Dermis microvascular lymphatic vessel endothelial cell (primary cell): ENCODE data around the gene TCHP. TPM values are rescaled to one million over a fixed set of nuclear protein-coding genes. Genes with fewer than 3 reads are reported as not detected.

ENCODE experiments used
- DNase-seq, 2 donors: peaks; one replicate each; pipeline versions ENCODE4 v3.0.0 to v3.0.0-alpha.2; 2010; ENCODE audit warnings: low read depth in 2 of 2
- total RNA-seq: library from RNA; depleted of rRNA; stranded (reverse); fragments of >200 nt; gene quantifications from 2 replicates; pipeline ENCODE4 v1.2.1, GENCODE V29; 2014

Gene TCHP
- total RNA-seq, 1 donor from 2014 or later, result 5.4 TPM

DNA sequence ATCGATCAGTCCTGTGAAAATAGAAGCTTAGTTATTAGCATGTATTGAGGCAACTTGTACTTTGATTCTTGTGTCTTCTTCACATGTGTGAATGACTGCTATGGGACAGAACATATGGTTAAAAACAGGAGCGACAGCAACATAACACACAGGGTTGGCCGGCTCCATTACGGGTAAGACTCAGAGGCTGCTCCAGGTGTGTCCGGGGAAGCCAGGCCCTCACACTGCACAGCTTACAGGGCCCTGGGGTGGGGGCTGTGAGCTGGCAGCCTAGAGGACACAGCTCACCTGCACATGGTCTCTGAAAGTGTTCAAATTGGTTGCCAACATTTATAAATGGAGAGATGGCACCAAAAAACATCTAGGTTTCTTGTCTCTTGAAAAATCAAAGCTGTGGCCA lies 31.1 kb downstream of the TCHP start:
- DNase-seq, result no peak

DNA sequence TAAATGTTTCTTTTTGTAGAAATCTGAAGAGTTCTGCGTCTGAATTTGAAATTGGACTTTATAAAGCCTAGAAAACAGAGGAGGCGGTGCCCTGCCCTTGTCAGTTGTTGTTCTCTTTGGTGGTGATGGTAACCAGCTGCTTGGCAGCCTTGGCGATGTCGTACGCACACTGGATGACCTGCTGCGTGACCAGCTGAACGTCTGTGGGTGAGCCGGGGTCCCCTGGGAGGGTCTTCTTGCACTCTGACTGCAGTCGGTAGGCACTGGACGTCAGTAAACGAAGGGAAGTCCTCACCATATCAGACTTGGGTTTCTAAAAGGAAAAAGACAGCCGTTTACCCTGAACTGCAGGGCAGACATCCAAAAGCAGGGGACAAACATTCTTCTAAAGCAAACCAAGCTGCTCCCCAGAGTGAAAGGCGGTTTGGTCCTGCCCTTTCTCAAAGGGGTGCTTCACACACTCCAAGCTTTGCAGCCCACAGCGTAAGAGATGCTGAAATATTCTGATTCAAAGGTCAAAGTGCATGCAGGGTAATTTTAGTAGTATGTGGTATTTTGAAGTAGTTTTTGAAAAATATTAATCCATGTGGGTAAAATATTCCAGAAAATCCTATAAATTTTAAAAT lies 32.9 kb downstream of the TCHP start:
- no peak for DNase-seq

DNA sequence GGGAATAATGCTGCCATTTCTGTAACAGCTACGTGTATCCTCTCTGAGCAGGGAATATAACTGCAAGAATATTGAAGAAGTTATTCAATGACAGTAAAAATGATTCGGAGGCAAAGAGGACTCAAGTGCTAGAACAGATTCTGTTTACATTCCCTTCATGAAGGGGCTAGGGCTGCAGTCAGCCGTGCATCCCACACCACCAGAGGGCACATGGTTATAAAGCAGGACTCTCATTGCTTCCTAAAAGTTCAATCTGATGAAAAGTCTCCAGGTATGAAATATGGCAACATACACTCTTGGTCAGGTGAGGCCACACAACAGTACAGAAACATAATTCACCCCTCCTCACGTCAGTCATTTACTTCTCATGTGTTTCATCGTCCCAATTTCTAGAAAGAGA lies 34.0 kb downstream of the TCHP start:
- peak in 1 of 2 donors; percentile 24 for DNase-seq

DNA sequence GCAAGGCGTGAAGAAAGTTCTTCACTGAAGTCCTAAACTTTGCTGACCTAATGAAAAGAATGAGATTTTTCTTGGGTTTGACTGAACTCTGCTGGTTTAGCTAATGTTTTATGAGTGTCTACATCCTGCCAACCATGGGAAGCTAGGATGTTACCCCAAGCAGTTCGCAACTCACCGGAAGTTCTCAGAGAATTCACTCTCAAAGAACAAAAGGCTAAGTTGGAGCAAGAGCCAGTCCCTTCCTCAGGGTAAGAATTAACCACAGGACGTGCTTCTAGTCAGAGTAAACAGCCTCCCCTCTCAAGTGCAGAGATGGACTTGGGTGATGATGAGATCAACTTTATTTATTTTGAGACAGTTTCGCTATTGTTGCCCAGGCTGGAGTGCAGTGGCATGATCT lies 37.3 kb downstream of the TCHP start:
- DNase-seq, result peak in 1 of 2 donors; percentile 79

DNA sequence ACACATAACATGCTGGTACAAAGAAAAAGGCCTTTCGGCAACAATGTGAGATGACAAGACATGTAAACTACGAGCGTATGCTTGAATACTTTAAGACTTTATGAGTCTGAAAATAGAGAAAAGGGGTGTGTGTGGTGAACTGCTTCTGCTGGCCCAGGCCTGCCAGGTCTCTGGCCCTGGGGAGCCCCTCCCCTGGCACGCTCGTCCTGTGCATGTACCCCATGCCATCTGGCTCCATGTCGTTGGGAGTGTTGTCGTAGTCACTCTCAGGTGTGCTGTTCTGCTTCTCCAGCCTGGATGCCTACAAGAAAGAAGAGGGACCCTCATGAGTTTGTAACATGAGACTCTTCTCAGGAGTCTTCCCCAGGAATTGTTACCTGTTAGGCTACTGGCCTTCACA lies 38.9 kb downstream of the TCHP start:
- DNase-seq, result no peak

DNA sequence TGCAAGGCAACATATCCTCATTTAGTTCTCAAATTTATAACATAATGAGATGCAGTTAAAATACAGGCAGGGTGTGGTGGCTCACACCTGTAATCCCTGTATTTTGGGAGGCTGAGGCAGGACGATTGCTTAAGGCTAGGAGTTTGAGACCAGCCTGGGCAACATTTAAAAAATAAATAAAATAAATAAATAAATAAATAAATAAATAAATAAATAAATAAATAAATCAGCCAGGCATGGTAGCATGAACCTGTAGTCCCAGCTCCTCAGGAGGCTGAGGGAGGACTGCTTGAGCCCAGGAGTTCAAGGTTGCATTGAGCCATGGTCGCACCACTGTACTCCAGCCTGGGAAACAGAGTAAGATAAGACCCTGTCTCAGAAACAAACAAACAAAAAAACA lies 39.4 kb downstream of the TCHP start:
- DNase-seq, result no peak

DNA sequence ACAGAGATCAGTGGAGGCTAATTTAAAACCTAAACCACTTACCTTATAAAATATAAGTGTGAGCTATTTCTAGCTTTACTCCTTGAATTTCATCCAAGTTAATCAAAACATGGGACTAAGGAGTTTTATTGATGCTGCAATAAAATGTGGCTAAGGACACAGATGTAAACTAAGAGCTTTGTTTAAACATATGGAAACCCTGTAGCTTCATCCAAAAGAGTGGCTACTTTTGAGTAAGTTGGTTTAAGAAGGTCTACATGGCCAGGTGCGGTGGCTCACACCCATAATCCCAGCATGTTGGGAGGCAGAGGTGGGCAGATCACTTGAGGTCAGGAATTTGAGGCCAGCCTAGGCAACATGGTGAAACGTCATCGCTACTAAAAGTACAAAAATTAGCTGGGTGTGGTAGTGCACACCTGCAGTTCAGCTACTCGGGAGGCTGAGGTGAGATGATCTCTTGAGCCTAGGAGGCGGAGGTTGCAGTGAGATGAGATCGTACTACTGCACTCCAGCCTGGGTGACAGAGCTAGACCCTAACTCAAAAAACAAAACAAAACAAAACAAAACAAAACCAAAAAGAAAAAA lies 40.4 kb downstream of the TCHP start:
- no peak for DNase-seq

DNA sequence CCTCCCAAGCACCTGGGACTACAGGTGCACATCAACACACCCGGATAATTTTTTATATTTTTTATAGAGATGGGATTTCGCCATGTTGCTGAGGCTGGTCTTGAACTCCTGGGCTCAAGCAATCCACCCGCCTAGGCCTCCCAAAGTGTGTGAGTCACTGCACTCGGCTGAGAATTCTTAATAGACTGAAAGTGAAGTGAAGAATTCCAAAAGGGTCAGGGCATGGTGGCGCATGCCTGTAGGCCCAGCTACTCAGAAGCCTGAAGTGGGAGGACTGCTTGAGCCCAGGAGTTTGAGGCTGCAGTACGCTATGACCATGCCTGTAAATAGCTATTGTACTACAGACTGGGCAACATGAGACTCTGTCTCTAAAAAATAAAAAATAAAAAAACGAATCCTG lies 43.7 kb downstream of the TCHP start:
- no peak for DNase-seq

DNA sequence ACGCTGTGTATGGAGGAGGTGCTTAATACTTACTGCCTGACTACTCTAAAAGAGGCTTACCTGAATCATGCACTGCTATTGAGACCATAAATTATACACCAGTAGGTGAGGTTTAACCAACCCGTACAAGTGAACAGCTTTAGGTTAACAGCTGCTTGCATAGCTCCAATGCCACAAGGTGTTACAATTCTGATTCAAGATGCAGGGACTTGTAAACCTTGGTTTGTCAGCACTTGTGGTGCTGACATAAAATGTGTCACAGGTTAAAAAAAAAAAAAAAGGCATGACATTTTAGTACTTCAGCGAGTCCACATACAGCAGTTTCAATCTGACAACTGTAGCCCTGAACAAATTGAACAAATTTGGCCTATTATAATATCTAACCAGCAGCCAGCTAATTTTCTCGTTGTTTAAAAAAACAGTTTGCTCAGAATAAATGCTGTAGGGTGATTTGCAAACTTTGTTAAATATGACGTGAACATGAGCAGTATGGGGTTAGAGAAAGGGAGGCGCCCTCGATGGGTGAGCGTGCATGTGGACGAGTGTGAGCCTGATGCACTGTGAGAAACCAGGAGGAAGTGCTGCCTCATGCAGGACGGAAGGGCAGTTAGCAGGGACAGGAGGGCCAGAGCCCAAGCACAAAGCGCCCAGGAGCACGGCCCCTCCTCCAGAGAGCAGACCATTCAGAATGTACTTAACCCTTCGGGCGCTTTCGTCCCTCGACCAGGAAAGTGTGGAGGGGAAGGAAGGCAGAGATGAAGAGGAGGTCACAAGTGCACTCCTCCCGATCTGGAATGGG lies 44.7 kb downstream of the TCHP start:
- DNase-seq, result peak; percentile 65 to 82

DNA sequence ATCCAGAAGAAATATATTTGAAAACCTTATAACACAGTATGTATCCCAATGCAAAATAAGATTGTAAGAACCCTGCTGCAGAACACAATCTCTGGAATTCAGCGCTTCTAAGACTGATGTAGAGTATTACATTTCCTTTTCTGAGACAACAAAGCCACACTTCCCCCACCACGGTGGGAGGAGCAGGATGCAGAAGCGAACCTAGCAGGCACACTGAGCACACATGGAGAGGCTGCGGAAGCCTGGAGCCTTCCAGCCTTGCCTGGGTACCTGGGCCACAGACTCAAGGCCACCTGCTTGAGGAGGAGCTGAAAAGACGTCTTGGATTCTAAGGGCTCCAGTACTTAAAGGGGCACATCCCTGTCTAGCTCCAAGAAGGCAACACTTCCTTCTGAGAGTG lies 46.4 kb downstream of the TCHP start:
- DNase-seq, result peak in 1 of 2 donors; percentile 64

DNA sequence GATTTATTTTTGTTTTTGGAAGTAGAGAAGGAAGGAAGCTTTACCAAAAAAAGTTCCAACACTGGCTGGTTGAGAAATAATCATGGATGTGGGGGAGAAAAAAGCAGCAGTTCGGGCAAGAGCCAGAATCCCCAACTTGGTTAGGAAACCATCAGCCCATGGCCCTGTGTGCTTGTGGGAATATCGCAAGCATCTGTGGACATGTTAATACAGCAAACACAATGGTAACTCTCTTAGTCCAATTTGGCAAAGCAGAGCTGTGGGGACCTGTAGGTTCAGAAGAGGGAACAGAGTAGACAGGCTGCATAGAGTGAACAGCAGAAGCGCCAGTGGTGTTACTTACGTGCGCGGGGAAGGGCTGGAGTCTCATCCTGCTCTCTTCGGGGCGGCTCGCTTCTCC lies 46.8 kb downstream of the TCHP start:
- no peak for DNase-seq

DNA sequence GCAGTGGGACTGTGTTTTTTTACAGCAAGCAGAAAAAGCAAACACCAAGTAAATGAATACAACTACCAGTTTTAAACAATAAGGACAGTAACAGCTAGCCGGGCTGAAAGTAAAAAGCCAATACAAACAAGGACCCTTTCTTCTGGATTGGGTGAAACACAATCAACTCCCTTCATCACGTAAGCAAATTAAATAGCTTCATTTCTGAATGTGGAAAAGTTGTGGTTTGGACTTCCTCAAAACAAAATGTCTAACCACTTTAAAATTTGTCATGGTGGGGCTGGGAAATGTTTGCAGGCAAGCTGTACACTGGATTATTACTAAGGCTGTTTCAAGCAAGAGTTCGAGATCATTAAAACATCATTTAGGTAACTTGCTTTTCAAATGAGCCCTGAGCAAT lies 47.4 kb downstream of the TCHP start:
- DNase-seq, result no peak

DNA sequence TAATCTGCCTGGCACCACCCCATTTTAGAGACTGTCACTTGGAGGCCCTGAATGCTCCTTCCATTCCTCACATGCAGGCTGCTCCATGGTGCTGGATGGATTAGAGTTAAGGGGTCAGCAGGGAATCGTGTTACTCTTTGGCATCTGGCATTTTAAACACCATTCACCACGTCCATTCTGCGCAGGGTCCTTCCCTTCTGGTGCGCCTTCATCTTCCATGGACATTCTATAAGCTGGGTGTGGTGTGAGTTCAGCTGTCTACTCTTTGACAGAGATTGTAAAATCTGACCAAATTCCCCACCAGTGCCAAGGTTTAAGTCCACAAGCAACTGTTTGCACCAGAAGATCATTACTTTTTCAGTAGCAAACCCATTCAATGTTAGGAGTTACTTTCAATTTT lies 48.3 kb downstream of the TCHP start:
- DNase-seq, result no peak

DNA sequence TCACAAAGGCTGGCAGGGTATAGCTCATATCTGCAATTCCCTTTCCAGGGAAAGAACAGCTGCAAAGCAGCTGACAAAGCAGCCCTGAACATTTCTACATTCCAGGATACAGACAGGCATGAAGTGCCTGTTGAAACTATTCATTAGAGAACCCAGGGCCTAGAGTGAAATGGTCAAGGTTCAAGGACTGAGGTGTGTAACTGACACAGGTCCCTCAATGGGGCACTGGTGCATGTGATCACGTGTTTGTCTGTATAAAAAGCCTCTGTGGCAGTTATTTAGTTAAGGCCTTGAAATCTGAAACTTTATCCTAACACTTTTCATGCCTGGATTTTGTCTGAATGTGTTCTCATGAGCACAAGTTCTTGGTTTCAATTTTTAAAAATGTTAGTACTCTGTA lies 49.0 kb downstream of the TCHP start:
- no peak for DNase-seq

DNA sequence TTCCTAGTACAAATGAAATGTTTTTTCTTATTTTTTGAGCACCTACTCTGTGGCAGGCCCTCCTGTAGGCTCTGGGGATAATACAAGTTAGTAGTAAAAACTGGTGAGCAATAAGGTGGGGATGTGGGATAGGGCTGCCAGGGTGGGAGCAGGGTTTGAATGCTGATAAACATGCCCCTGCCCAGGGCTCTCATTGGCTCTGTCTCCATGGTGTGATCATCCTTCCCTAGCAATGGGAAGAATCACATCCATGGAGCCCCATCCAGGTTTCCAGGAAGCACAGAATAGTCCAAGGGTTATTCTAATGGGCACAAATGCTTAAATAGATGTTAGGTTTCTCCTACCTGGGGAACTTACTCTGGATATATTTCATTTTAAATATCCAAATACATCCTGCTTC lies 50.6 kb downstream of the TCHP start:
- no peak for DNase-seq

DNA sequence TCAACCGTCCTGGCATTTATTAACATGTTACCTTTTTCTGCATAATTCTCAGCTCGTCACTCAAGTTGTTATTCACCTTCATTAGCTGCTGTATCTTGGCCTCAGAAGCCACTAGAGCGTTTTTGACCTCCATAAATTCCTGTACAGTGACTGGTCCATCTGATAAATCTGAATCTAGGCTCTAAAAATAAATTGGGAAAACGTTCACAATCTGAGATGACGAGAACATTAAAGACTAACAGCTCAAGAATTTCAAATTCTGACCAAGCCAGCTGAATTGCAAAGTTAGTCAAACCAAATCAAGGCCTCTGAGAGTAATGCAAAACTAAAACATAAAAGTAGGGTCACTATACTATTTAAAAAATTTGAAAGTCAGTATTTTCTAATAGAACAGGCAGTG lies 51.1 kb downstream of the TCHP start:
- DNase-seq, result no peak

DNA sequence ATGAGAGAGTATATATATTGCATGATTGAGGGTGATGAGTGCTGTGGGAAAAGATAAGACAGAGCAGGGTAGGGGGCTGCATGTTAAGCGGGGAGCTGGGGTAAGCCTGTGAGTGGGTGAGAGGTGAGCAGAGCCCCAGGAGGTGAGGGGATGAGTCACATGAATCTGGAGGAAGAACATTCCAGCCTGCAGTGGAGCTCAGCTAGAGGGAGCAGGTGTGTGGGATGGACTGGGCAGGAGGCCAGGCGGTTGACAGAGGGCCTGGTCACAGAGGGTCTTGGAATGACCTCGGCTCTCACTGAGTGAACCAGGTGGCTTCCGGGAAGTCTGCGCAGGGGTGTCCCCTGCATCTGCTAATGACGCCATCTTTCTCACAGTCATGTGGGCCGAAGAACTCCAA lies 51.7 kb downstream of the TCHP start:
- peak in 1 of 2 donors; percentile 61 for DNase-seq

DNA sequence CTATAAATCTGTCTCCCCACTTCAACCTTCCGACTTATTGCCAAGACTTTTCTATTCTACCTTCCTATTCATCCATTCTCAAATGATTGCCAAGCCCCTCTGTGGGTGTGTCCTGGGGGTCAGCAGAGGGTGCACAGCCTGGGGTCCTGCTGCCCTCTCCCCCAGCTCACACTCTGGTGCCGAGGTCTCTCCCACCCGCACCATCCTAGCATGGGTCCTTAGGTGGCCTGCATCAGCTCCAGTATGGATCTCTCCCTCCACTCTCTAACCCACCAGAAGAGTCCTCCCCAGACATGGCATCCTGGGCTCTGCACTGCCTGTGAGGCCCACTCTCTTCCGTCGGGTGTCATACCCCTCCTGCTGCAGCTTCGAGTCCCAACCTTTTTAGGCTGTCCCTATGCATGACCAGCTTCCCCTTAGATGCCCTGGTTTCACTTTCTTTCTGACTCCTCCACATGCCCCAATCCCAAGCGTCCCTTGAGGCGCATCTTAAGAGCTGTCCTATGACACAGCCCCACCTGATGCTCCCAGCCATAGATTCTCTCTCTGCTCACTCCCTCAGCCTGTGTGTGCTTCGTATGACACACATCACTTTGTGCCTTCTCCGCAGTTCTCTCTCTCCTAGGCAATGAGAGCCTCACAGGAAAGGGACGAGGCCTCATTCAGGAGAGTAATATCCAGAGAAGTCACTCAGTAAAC lies 52.2 kb downstream of the TCHP start:
- no peak for DNase-seq

DNA sequence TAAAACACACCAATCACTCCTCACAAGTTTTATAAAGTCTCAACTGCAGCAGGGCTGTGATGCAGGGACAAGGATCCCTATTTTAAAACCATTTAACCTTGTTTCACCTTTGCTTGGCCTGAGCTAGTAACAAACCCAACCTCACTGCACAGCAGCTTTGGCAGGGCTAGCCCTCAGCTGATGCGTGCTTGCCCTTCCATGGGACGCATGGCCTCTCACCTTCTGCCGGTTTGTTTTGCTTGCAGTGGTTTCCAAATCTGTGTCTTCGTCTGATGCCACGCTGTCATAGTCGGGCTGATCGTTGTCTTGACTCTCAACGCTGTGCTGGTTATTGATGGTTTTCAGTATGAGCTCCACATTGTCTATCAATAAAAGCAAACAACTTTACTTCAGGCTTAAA lies 52.8 kb downstream of the TCHP start:
- no peak for DNase-seq

DNA sequence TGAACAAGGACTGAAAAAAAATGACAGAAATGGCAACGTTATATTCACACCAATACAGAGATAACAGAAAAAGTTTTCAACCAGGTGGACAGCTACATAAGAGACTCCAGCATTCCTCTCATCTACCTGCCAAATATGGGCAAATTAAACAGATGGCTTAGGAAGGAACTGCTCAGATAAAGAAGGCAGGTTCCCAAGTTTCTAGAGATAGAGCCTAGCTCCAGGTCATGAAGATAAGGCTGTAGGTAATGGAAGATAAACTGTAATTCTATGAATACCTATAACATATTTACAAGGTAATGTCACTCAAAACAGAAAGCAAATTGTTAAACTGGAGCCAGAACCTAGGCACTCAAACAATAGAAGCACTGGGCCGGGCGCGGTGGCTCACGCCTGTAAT lies 53.6 kb downstream of the TCHP start:
- DNase-seq, result no peak

DNA sequence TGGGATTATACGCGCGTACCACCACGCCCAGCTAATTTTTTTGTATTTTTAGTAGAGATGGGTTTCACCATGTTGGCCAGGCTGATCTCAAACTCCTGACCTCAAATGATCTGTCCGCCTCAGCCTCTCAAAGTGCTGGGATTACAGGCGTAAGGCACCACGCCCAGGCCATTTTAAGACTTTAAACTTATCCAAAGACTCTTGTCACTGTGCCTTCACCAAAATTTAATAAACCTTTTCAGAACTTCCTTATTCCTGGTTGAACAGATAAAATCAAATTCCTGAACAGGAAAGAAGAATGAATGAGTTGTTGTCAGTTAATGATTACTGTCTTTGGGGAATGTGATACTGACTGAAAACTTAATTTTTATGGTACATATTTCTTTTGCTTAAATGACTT lies 58.3 kb downstream of the TCHP start:
- no peak for DNase-seq

DNA sequence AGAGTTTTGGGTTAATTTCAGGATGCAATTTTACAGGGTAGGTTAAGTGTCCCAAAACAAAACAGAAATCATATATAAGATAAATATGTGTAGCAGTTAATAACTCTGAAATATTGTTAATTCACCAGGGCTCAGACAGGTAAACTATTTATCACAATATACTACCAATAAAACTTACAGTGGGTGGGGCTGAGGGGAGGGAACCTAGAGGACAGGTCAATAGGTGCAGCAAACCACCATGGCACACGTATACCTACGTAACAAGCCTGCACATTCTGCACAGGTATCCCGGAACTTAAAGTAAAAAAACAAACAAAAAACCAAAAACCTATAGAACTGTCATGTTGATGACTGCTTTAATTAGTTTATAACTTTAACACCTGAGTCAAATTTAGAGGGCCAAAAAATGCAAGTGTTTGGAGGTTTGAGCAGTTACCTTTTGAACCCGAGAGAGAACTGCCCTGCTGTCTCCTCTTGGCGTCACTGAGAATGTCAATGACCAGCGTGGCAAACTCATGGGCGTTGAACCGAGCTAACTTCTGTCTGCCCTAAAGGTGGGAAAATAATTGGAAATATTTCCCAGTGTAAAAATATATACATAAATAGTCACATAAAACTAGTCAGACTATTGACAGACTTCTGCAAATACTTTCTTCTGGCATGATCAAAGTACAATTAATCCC lies 59.5 kb downstream of the TCHP start:
- DNase-seq, result no peak
